Right atrium auricular region (tissue), 2 donors: ENCODE measurements around the gene NQO2. TPM values are rescaled to one million over a fixed set of nuclear protein-coding genes. Genes with fewer than 3 reads are reported as not detected.

ENCODE experiments used
- DNase-seq: peaks from one replicate; pipeline ENCODE4 v3.0.0-alpha.2; 2019; ENCODE audit warnings: low spot score
- H3K27ac ChIP-seq, 2 donors: fragments of 200-600 bp; sonication (generic); 1 replicate in 1 of 2; 2 replicates in 1 of 2; pipeline ENCODE4 v1.5.1; 2016 to 2019
- H3K27me3 ChIP-seq, 2 donors: fragments of 200-600 bp; sonication (generic); one replicate each; pipeline versions ENCODE4 v1.5.1 to v1.6.0; 2017 to 2019
- H3K36me3 ChIP-seq: fragments of 200-600 bp; sonication (generic); one replicate; pipeline ENCODE4 v1.5.1; 2016
- H3K4me1 ChIP-seq, 2 donors: fragments of 200-600 bp; sonication (generic); one replicate each; pipeline versions ENCODE4 v1.5.1 to v1.6.0; 2017 to 2019
- H3K4me3 ChIP-seq, 2 donors: fragments of 200-600 bp; sonication (generic); 1 replicate in 1 of 2; 2 replicates in 1 of 2; pipeline ENCODE4 v1.5.1; 2017 to 2019; ENCODE audit warnings: mild to moderate bottlenecking in 1 of 2, moderate library complexity in 1 of 2
- H3K9me3 ChIP-seq, 2 donors: fragments of 200-600 bp; sonication (generic); one replicate each; pipeline ENCODE4 v1.5.1; 2019
- total RNA-seq, 2 donors: library from RNA; depleted of rRNA; stranded (reverse); fragments of >200 nt; gene quantifications; one replicate each; pipeline ENCODE4 v1.1.0, GENCODE V29; 2016
- TF ChIP-seq, protein P1 (sequence below), 2 donors: fragments of 200-600 bp; sonication (generic); IDR thresholded peaks; one replicate each; pipeline ENCODE4 v1.5.1; 2019; ENCODE audit warnings: antibody characterized with exemption in 2 of 2

NQO2 gene
- total RNA-seq, 2 donors from 2014 or later, result 37.6 to 68.1 TPM

DNA sequence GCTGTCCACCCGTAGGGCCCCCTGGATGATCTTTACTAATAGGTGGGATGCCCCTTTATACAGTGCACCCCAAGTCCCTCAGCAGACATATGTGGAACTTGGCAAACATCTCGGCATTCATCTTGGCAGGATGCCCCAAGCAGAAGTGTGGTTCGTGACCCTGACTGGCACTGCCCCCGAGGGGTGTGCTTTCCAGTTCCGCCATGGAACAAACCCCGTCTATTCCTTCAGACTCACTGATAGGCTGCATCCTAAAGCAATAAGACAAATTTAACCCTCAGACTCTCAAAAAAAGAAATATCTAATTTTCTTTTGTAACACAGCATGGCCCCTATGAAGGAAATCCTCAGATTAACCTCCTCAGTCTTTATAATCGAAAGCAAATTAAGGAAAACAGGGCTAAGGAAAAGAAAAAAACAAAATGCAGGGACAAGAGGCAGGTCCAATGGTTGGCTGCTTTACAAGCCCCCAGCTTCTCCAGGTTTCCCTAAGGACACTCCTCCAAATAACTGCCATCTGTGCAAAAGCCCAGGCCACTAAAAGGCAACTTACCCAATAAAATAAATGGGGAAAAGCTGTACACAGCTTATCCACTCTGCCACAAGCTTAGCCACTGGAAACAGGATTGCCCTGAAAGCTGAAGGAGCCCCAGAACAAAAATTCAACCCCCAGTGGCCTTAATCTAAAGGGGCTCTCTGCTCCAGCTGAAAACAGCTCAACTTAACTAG, 38.1 kb downstream of the NQO2 start:
- H3K4me1 ChIP-seq, result no peaks in the 10 kb centered on the region
- H3K9me3 ChIP-seq, result peaks cover 0 to 12% of the 10 kb centered on the region in 2 donors
- H3K36me3 ChIP-seq, result no peaks in the 10 kb centered on the region
- TF ChIP-seq, protein P1, sequence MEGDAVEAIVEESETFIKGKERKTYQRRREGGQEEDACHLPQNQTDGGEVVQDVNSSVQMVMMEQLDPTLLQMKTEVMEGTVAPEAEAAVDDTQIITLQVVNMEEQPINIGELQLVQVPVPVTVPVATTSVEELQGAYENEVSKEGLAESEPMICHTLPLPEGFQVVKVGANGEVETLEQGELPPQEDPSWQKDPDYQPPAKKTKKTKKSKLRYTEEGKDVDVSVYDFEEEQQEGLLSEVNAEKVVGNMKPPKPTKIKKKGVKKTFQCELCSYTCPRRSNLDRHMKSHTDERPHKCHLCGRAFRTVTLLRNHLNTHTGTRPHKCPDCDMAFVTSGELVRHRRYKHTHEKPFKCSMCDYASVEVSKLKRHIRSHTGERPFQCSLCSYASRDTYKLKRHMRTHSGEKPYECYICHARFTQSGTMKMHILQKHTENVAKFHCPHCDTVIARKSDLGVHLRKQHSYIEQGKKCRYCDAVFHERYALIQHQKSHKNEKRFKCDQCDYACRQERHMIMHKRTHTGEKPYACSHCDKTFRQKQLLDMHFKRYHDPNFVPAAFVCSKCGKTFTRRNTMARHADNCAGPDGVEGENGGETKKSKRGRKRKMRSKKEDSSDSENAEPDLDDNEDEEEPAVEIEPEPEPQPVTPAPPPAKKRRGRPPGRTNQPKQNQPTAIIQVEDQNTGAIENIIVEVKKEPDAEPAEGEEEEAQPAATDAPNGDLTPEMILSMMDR (IDR thresholded peaks at IDR 0.05), result no peak
- no peak overlapping the region for H3K4me3 ChIP-seq
- DNase-seq, result no peak
- H3K27me3 ChIP-seq, result no peaks in the 10 kb centered on the region
- no peak overlapping the region for H3K27ac ChIP-seq

GRCh38 chr6:3039384-3039783, 39.7 kb downstream of the NQO2 start:
- Histone ChIP-seq H3K4me3 (no peak overlapping the region), H3K9me3 (peaks cover 0 to 12% of the 10 kb centered on the region in 2 donors), H3K4me1 (no peaks in the 10 kb centered on the region), H3K36me3 (no peaks in the 10 kb centered on the region), H3K27ac (no peak overlapping the region), H3K27me3 (no peaks in the 10 kb centered on the region)
- TF ChIP-seq, protein P1 (IDR thresholded peaks at IDR 0.05), result no peak
- DNase-seq, result no peak

DNA sequence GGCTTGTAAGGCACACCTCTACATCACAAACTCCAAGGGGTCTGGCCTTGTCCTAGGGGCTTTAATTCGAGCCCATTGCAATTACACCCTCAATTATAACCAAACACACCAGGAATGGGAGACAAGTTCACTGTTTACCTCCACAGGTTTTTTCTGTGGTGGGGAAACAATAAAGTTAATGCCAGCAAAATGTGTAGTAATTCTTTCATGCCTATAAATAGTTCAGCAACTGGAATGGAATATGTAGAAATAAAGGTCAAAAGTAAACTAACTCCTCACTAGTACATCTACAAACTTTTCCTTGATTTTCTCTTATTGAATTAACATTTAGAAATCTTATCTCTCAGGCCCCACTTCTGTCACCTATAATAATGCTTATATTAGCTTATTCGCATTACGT, 41.5 kb downstream of the NQO2 start:
- Histone ChIP-seq H3K27ac (no peak overlapping the region), H3K36me3 (no peaks in the 10 kb centered on the region), H3K9me3 (peaks cover 0 to 5% of the 10 kb centered on the region in 2 donors), H3K27me3 (no peaks in the 10 kb centered on the region), H3K4me3 (no peak overlapping the region), H3K4me1 (no peaks in the 10 kb centered on the region)
- TF ChIP-seq, protein P1 (IDR thresholded peaks at IDR 0.05), result no peak
- no peak for DNase-seq

DNA sequence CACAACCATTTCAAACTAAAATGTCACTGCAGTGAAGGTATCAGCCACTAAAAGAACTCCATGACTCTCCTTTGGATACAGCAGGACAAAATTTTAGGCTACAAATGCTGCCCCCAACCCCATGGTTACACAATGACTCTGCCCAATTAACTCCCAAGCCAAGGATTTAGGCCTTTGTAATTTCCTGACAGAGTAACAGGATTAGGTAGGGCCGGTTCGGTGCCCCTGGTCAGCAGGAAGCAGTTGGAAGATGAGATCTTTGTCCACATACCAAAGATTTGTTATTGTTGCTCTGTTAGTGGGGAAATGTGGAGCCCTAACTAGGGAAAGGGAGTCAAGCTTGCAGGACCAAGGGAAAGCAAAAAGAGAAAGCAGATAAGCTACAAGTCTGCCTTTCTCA, 41.9 kb downstream of the NQO2 start:
- Histone ChIP-seq H3K9me3 (peaks cover 0 to under 1% of the 10 kb centered on the region in 2 donors), H3K4me1 (no peaks in the 10 kb centered on the region), H3K27me3 (no peaks in the 10 kb centered on the region), H3K4me3 (no peak overlapping the region), H3K36me3 (no peaks in the 10 kb centered on the region), H3K27ac (no peak overlapping the region)
- TF ChIP-seq, protein P1 (IDR thresholded peaks at IDR 0.05), result no peak
- no peak for DNase-seq

- Histone ChIP-seq H3K27me3 (no peaks in the 10 kb centered on the region), H3K9me3 (no peaks in the 10 kb centered on the region), H3K4me3 (no peak overlapping the region), H3K36me3 (no peaks in the 10 kb centered on the region), H3K27ac (no peak overlapping the region), H3K4me1 (no peaks in the 10 kb centered on the region)
- TF ChIP-seq, protein P1 (IDR thresholded peaks at IDR 0.05), result no peak
- DNase-seq, result no peak
Measured at GRCh38 chr6:3045369-3045768, 45.7 kb downstream of the NQO2 start.

- no peaks in the 10 kb centered on the region for H3K4me1 ChIP-seq
- no peak overlapping the region for H3K4me3 ChIP-seq
- no peak overlapping the region for H3K27ac ChIP-seq
- no peaks in the 10 kb centered on the region for H3K36me3 ChIP-seq
- DNase-seq, result no peak
- no peaks in the 10 kb centered on the region for H3K9me3 ChIP-seq
- H3K27me3 ChIP-seq, result no peaks in the 10 kb centered on the region
- TF ChIP-seq, protein P1 (IDR thresholded peaks at IDR 0.05), result no peak
Measured at GRCh38 chr6:3045777-3046176, 46.1 kb downstream of the NQO2 start.
